ENCODE data around the gene NOXO1.
"Not testable (repeated sequence)": the region's sequence is repeated elsewhere in the genome, so short reads cannot be mapped to it uniquely, and the experiment has no call there.

The NOXO1 gene

GRCh38 chr16:2023092-2024031 lies 42.1 kb upstream of the NOXO1 start:
- H3K9ac ChIP-seq (ENCODE audit: low read length), result peak overlapping the region; percentile 63
- peak; percentile 96 for DNase-seq (ENCODE audit: low read depth)
- no peaks in the 10 kb centered on the region for H3K36me3 ChIP-seq (ENCODE audit: control insufficient read depth, insufficient read depth, low read length, severe bottlenecking)
- peaks cover 16% of the 10 kb centered on the region for H3K4me1 ChIP-seq (ENCODE audit: control insufficient read depth, insufficient read depth, low read length)
- no peaks in the 10 kb centered on the region for H3K9me3 ChIP-seq (ENCODE audit: control insufficient read depth, low read length)
- peaks cover 8% of the 10 kb centered on the region for H3K27me3 ChIP-seq (replicated peaks; ENCODE audit: control insufficient read depth, insufficient read depth, low read length)
- H3K4me3 ChIP-seq (ENCODE audit: low read length), result peak overlapping the region; percentile 68

GRCh38 chr16:2022723-2023091 lies 41.4 kb upstream of the NOXO1 start:
- DNase-seq (ENCODE audit: low read depth), result no peak
- peak overlapping the region; percentile 68 for H3K4me3 ChIP-seq (ENCODE audit: low read length)
- no peaks in the 10 kb centered on the region for H3K9me3 ChIP-seq (ENCODE audit: control insufficient read depth, low read length)
- peak overlapping the region; percentile 50 for H3K9ac ChIP-seq (ENCODE audit: low read length)
- peaks cover 8% of the 10 kb centered on the region for H3K27me3 ChIP-seq (replicated peaks; ENCODE audit: control insufficient read depth, insufficient read depth, low read length)
- peaks cover 10% of the 10 kb centered on the region for H3K4me1 ChIP-seq (ENCODE audit: control insufficient read depth, insufficient read depth, low read length)
- H3K36me3 ChIP-seq (ENCODE audit: control insufficient read depth, insufficient read depth, low read length, severe bottlenecking), result no peaks in the 10 kb centered on the region

DNA sequence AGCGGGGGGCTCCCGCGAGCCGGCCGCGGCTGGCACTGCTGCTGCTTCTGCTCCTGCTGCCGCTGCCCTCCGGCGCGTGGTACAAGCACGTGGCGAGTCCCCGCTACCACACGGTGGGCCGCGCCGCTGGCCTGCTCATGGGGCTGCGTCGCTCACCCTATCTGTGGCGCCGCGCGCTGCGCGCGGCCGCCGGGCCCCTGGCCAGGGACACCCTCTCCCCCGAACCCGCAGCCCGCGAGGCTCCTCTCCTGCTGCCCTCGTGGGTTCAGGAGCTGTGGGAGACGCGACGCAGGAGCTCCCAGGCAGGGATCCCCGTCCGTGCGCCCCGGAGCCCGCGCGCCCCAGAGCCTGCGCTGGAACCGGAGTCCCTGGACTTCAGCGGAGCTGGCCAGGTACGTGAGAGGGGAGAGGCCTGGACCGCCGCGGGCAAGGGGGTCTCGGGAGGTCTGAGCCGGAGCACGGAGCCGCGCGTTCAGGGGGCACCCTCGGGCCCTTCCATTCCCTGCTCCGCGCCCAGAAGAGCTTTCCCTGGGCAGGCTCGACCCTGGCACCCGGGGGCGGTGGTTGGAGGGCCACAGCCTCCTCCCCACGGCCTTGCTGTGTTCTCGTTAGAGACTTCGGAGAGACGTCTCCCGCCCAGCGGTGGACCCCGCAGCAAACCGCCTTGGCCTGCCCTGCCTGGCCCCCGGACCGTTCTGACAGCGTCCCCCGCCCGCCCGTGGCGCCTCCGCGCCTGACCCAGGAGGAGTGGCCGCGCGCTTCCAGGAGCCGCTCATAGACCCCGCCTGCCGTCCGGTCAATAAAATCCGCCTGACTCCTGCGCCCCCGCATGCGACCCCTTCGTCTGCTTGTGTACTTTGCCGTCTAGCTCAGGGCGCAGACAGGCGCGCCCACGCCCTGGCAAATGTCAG lies 38.9 kb upstream of the NOXO1 start:
- peak; percentile 40 for DNase-seq (ENCODE audit: low read depth)
- Histone ChIP-seq H3K4me1 (ENCODE audit: control insufficient read depth, insufficient read depth, low read length) (peaks cover 9% of the 10 kb centered on the region), H3K4me3 (ENCODE audit: low read length) (no peak overlapping the region), H3K36me3 (ENCODE audit: control insufficient read depth, insufficient read depth, low read length, severe bottlenecking) (no peaks in the 10 kb centered on the region), H3K9me3 (ENCODE audit: control insufficient read depth, low read length) (no peaks in the 10 kb centered on the region), H3K9ac (ENCODE audit: low read length) (no peak overlapping the region), H3K27me3 (replicated peaks; ENCODE audit: control insufficient read depth, insufficient read depth, low read length) (peaks cover 8% of the 10 kb centered on the region)

GRCh38 chr16:2019518-2019920 lies 38.2 kb upstream of the NOXO1 start, which contains the start of gene NPW:
Gene NPW, plus strand, starts transcription at chr16:2019785.
- Histone ChIP-seq H3K36me3 (ENCODE audit: control insufficient read depth, insufficient read depth, low read length, severe bottlenecking) (no peaks in the 10 kb centered on the region), H3K9me3 (ENCODE audit: control insufficient read depth, low read length) (no peaks in the 10 kb centered on the region), H3K4me3 (ENCODE audit: low read length) (no peak within 1 kb of the TSS), H3K4me1 (ENCODE audit: control insufficient read depth, insufficient read depth, low read length) (peaks cover 9% of the 10 kb centered on the region), H3K9ac (ENCODE audit: low read length) (no peak within 1 kb of the TSS), H3K27me3 (replicated peaks; ENCODE audit: control insufficient read depth, insufficient read depth, low read length) (peaks cover 8% of the 10 kb centered on the region)
- DNase-seq (ENCODE audit: low read depth), result peak; percentile 20

DNA sequence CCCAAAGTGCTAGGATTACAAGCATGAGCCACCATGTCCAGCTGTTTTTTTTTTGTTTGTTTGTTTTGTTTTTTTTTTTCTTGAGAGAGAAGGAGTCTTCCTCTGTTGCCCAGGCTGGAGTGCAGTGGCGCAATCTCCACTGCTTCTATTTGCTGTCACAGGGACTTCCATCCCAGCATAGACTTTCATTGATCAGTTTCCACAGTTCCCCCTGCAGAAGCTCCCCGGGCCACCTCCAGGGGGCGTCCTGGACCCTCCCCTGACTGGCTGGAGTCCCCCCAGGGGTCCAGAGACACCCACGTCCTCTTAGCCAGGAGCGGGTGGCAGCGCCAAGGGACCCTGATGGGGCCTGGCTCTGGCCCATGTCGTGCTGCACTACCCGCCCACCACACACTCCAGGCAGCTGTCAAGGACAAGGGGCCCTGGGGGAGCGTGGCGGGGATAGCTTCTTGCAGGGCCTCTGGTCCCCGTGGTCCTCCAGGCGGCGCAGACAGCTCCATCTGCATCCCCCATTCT lies 35.2 kb upstream of the NOXO1 start:
- Histone ChIP-seq H3K9me3 (ENCODE audit: control insufficient read depth, low read length) (no peaks in the 10 kb centered on the region), H3K27me3 (replicated peaks; ENCODE audit: control insufficient read depth, insufficient read depth, low read length) (peaks cover 8% of the 10 kb centered on the region), H3K4me3 (ENCODE audit: low read length) (no peak overlapping the region), H3K36me3 (ENCODE audit: control insufficient read depth, insufficient read depth, low read length, severe bottlenecking) (no peaks in the 10 kb centered on the region), H3K4me1 (ENCODE audit: control insufficient read depth, insufficient read depth, low read length) (peaks cover 4% of the 10 kb centered on the region), H3K9ac (ENCODE audit: low read length) (no peak overlapping the region)
- no peak for DNase-seq (ENCODE audit: low read depth)

DNA sequence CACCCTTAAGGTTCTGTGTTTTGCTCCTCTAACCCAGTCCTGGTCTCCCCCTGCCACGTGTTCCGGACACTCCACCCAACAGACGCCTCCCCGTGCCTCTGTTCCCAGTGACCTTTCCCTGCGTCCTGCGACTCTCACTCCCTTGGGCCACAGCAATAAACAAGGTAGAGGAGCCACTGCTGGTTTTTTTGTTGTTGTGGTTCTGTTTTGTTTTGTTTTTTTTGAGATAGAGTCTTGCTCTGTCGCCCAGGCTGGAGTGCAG lies 34.6 kb upstream of the NOXO1 start:
- Histone ChIP-seq H3K4me3 (ENCODE audit: low read length) (no peak overlapping the region), H3K36me3 (ENCODE audit: control insufficient read depth, insufficient read depth, low read length, severe bottlenecking) (no peaks in the 10 kb centered on the region), H3K9me3 (ENCODE audit: control insufficient read depth, low read length) (no peaks in the 10 kb centered on the region), H3K27me3 (replicated peaks; ENCODE audit: control insufficient read depth, insufficient read depth, low read length) (peaks cover 8% of the 10 kb centered on the region), H3K9ac (ENCODE audit: low read length) (no peak overlapping the region), H3K4me1 (ENCODE audit: control insufficient read depth, insufficient read depth, low read length) (peaks cover 4% of the 10 kb centered on the region)
- no peak for DNase-seq (ENCODE audit: low read depth)

DNA sequence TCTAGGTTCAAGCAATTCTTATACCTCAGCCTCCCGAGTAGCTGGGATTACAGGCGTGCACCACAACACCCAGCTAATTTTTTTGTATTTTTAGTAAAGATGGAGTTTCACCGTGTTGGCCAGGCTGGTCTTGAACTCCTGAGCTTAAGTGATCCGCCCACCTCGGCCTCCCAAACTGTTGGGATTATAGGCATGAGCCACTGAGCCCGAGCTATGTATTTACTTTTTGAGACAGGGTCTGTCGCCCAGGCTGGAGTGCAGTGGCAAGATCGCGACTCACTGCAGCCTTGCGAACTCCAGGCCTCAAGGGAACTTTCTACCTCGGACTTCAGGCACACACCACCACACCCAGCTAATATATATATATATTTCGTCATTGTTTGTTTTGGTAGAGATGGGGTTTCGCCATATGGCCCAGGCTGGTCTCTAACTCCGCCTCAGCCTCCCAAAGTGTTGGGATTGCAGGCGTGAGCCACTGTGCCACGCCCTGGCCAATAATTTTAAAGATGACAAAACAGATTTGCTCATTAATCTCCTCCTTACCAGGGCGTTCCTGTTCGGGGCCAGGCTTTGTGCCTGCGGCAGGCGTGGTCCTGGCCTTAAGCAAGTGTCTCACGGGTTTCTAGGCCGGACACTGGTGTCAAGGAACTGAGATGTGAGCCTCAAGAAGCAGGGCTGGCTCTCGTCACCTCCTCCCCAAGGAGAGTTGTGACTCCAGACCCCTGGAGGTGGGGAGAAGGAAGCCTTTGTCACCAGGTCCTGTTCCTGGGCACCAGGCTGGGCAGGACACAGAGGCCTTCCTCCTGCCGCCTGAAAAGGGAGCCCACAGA lies 34.1 kb upstream of the NOXO1 start:
- Histone ChIP-seq H3K9ac (ENCODE audit: low read length) (no peak overlapping the region), H3K4me1 (ENCODE audit: control insufficient read depth, insufficient read depth, low read length) (peaks cover 7% of the 10 kb centered on the region), H3K36me3 (ENCODE audit: control insufficient read depth, insufficient read depth, low read length, severe bottlenecking) (no peaks in the 10 kb centered on the region), H3K4me3 (ENCODE audit: low read length) (no peak overlapping the region), H3K27me3 (replicated peaks; ENCODE audit: control insufficient read depth, insufficient read depth, low read length) (peaks cover 8% of the 10 kb centered on the region), H3K9me3 (ENCODE audit: control insufficient read depth, low read length) (no peaks in the 10 kb centered on the region)
- no peak for DNase-seq (ENCODE audit: low read depth)

GRCh38 chr16:2013527-2013926 lies 32.3 kb upstream of the NOXO1 start:
- H3K9ac ChIP-seq (ENCODE audit: low read length), result no peak overlapping the region
- H3K4me3 ChIP-seq (ENCODE audit: low read length), result no peak overlapping the region
- no peaks in the 10 kb centered on the region for H3K36me3 ChIP-seq (ENCODE audit: control insufficient read depth, insufficient read depth, low read length, severe bottlenecking)
- H3K27me3 ChIP-seq (replicated peaks; ENCODE audit: control insufficient read depth, insufficient read depth, low read length), result no peaks in the 10 kb centered on the region
- H3K9me3 ChIP-seq (ENCODE audit: control insufficient read depth, low read length), result no peaks in the 10 kb centered on the region
- DNase-seq (ENCODE audit: low read depth), result no peak
- H3K4me1 ChIP-seq (ENCODE audit: control insufficient read depth, insufficient read depth, low read length), result peaks cover 10% of the 10 kb centered on the region

DNA sequence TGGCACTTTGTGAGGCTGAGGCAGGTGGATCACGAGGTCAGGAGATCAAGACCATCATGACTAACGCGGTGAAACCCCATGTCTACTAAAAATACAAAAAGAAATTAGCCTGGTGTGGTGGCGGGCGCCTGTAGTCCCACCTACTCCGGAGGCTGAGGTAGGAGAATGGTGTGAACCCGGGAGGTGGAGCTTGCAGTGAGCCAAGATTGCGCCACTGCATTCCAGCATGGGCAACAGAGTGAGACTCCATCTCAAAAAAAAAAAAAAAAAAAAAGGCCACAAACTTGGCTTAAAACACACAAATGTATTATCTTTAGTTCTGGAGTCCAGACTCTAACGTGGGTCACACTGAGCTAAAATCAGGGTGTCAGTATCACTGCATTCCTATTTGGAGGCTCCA lies 30.5 kb upstream of the NOXO1 start:
- not testable (repeated sequence) for H3K9ac ChIP-seq (ENCODE audit: low read length); H3K4me3 ChIP-seq (ENCODE audit: low read length)

DNA sequence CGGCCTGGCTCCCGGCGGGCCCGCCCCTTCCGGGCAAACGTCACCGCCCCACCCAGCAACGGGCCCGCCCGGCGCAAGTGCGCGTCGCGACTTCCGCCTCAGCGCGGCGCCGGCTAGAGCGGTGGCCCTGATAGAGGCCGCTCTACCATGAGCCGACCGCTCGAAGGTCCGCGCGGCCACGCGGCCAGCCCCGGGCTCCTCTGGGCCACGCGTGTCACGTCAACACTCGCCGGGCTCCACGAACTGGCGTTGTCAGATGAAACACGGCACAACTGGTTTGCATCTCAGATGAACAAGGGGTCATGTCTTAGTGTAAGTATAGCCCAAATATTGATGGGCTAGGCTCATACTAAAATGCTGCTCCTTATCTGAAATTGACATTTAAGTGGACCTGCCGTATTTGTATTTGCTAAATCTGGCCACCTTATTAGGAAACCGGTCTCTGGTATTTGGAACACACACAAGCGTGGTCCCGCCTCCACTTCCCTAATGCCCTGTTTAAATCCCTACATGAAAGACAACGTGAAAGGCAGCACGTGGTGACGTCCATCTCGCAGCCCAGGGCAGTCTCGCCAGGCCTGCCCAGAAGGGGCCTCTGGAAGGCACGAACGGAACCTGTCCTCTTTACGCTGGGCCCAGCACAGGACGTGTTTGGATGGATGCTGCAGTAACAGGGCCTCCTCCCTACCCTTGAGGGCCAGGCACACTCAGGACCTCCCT lies 28.7 kb upstream of the NOXO1 start, which contains the start of gene ZNF598:
Gene ZNF598 (minus strand): TSS at position 31 of the 720 bp plus-strand sequence.
- DNase-seq (ENCODE audit: low read depth), result peak; percentile 96
- H3K27me3 ChIP-seq (replicated peaks; ENCODE audit: control insufficient read depth, insufficient read depth, low read length), result no peaks in the 10 kb centered on the region
- H3K4me1 ChIP-seq (ENCODE audit: control insufficient read depth, insufficient read depth, low read length), result peaks cover 41% of the 10 kb centered on the region
- H3K9me3 ChIP-seq (ENCODE audit: control insufficient read depth, low read length), result no peaks in the 10 kb centered on the region
- peak within 1 kb of the TSS; percentile 89 for H3K4me3 ChIP-seq (ENCODE audit: low read length)
- H3K36me3 ChIP-seq (ENCODE audit: control insufficient read depth, insufficient read depth, low read length, severe bottlenecking), result no peaks in the 10 kb centered on the region
- peak within 1 kb of the TSS; percentile 95 for H3K9ac ChIP-seq (ENCODE audit: low read length)

More for the DNA sequence above, 30.5 kb upstream of the NOXO1 start:
- H3K36me3 ChIP-seq (ENCODE audit: control insufficient read depth, insufficient read depth, low read length, severe bottlenecking); H3K27me3 ChIP-seq (replicated peaks; ENCODE audit: control insufficient read depth, insufficient read depth, low read length); H3K9me3 ChIP-seq (ENCODE audit: control insufficient read depth, low read length); DNase-seq (ENCODE audit: low read depth): not testable (repeated sequence)
- peaks cover 28% of the 10 kb centered on the region for H3K4me1 ChIP-seq (ENCODE audit: control insufficient read depth, insufficient read depth, low read length)

Measured in adipocyte (in vitro differentiated cells).